HepG2 (cell line): ENCODE results near the gene ZNF629. TPM values are rescaled to one million over a fixed set of nuclear protein-coding genes. Genes with fewer than 3 reads are reported as not detected.

Source experiments
- ATAC-seq: fragments of 200-7000 bp; cut with Tn5 transposase; 3 replicates; pipeline ENCODE4 v1.9.1; 2020; ENCODE audit warnings: mild to moderate bottlenecking, moderate library complexity
- BruUV-seq: library from RNA; stranded (reverse); fragments of 400-500 nt; replicated peaks from 2 replicates; lab custom pipeline; 2021; lab: Mats Ljungman, UMichigan
- CTCF ChIA-PET: fragments of 300-600 bp; formaldehyde crosslinking; extraction: SDS; loops from one replicate; lab custom pipeline; 2021; ENCODE audit warnings: low total read pairs, inconsistent platforms, low intra/inter-chr PET ratio; lab: Yijun Ruan, JAX
- POLR2A ChIA-PET: fragments of 350-600 bp; sonication (Branson Sonifier 250); formaldehyde crosslinking; loops from one replicate; lab custom pipeline; 2020; ENCODE audit warnings: antibody characterized with exemption, inconsistent platforms; lab: Yijun Ruan, JAX
- DNase-seq: peaks from one replicate; pipeline ENCODE4 v3.0.0-alpha.2; 2015; ENCODE audit warnings: low spot score
- FAIRE-seq: peaks from 3 replicates; lab custom pipeline; 2011; peaks lifted over from hg19 to GRCh38; lab: Jason Lieb, UNC
- H2AFZ ChIP-seq: one replicate; pipeline ENCODE4 v1.6.1; 2011; ENCODE audit warnings: low read length, inconsistent platforms
- H3K27ac ChIP-seq: fragments of 300-600 bp; 3 replicates; pipeline ENCODE4 v1.8.0; 2011; ENCODE audit warnings: mixed run types, mild to moderate bottlenecking, mixed read lengths, low read length, inconsistent platforms; ENCODE audit not compliant: insufficient read depth; ENCODE audit errors: extremely low read length
- H3K27me3 ChIP-seq, 2 experiments: fragments of 200-600 bp in 1 of 2; 2 replicates in 1 of 2; 3 replicates in 1 of 2; pipeline versions ENCODE4 v1.6.0 to v1.8.0; 2011; ENCODE audit warnings: low read length in 2 of 2, mild to moderate bottlenecking in 2 of 2, moderate library complexity in 2 of 2, inconsistent platforms in 1 of 2; ENCODE audit not compliant: insufficient read depth in 2 of 2, control insufficient read depth in 1 of 2
- H3K36me3 ChIP-seq, 2 experiments: fragments of 200-600 bp in 1 of 2; replicated peaks in 1 of 2; 2 replicates in 1 of 2; 3 replicates in 1 of 2; pipeline versions ENCODE4 v1.5.1 to v1.8.0; 2011; ENCODE audit warnings: low read length in 2 of 2, inconsistent platforms in 1 of 2; ENCODE audit not compliant: insufficient read depth in 2 of 2, control insufficient read depth in 1 of 2
- H3K4me1 ChIP-seq: 2 replicates; pipeline ENCODE4 v1.5.1; 2012; ENCODE audit warnings: low read length, inconsistent platforms; ENCODE audit not compliant: insufficient read depth
- H3K4me2 ChIP-seq: 2 replicates; pipeline ENCODE4 v1.6.0; 2011; ENCODE audit warnings: low read depth, low read length, inconsistent platforms
- H3K4me3 ChIP-seq, 3 experiments: fragments of 200-600 bp in 1 of 3; sonication (generic), shearing (Covaris generic) in 1 of 3; replicated peaks in 1 of 3; 2 replicates each; pipeline ENCODE4 v1.5.1; 2011 to 2016; ENCODE audit warnings: low read length in 3 of 3, inconsistent platforms in 2 of 3, low read depth in 2 of 3, mild to moderate bottlenecking in 2 of 3, control low read depth in 1 of 3, mixed read lengths in 1 of 3; ENCODE audit not compliant: insufficient read depth in 1 of 3
- H3K79me2 ChIP-seq: one replicate; pipeline ENCODE4 v1.6.1; 2011; ENCODE audit warnings: low read length, inconsistent platforms; ENCODE audit not compliant: insufficient read depth
- H3K9ac ChIP-seq: 2 replicates; pipeline ENCODE4 v1.6.0; 2011; ENCODE audit warnings: mild to moderate bottlenecking, low read depth, low read length, inconsistent platforms; ENCODE audit not compliant: insufficient read depth
- H3K9me3 ChIP-seq: 2 replicates; pipeline ENCODE4 v1.5.1; 2012; ENCODE audit warnings: mild to moderate bottlenecking, low read length
- H4K20me1 ChIP-seq: 2 replicates; pipeline ENCODE4 v1.6.0; 2011; ENCODE audit warnings: inconsistent platforms, mild to moderate bottlenecking, low read length, moderate library complexity; ENCODE audit not compliant: insufficient read depth
- KMT2B ChIP-seq: IDR thresholded peaks from 2 replicates; pipeline ENCODE4 v1.6.1; 2016; ENCODE audit warnings: missing genetic modification reagents, missing compliant biosample characterization
- MAFK ChIP-seq, 2 experiments: IDR thresholded peaks in 1 of 2; conservative IDR thresholded peaks in 1 of 2; 2 replicates each; pipeline ENCODE4 v1.6.1; 2011; ENCODE audit warnings: improper control_type of control experiment in 2 of 2, low read length in 2 of 2
- PCBP1 ChIP-seq: fragments of 200-400 bp; formaldehyde crosslinking; IDR thresholded peaks from 2 replicates; pipeline ENCODE4 v1.6.1; 2017; ENCODE audit warnings: mild to moderate bottlenecking, low read depth, low read length, borderline replicate concordance
- POLR2G ChIP-seq: fragments of 200-400 bp; formaldehyde crosslinking; IDR thresholded peaks from 2 replicates; pipeline ENCODE4 v1.6.1; 2018; ENCODE audit warnings: mild to moderate bottlenecking, low read depth, low read length, moderate library complexity
- SCMH1 ChIP-seq: sonication (generic); formaldehyde crosslinking; IDR thresholded peaks from 2 replicates; pipeline ENCODE4 v1.9.0; 2021; ENCODE audit warnings: missing genetic modification reagents, mild to moderate bottlenecking, borderline replicate concordance
- TFAP4 ChIP-seq: sonication (generic); IDR thresholded peaks from 2 replicates; pipeline ENCODE4 v1.6.1; 2016; ENCODE audit warnings: low read depth, borderline replicate concordance
- WGBS: methylation state at CpG from one replicate; pipeline ENCODE4 v1.1.6; 2017; ENCODE audit warnings: low lambda C conversion rate; 5-methylcytosine and 5-hydroxymethylcytosine counted together
- in situ Hi-C: cut with HindIII; loops from 2 replicates; pipeline ENCODE4 v1.10.0; 2017; ENCODE audit warnings: low pct_unique_long_range_greater_than_20kb; ENCODE audit not compliant: extremely low pct_ligation_motif_present
- intact Hi-C: fragments of 100-400 bp; cut with micrococcal nuclease; formaldehyde crosslinking; loops from one replicate; pipeline ENCODE4 v1.10.0; 2022; ENCODE audit not compliant: unreplicated experiment
- polyA plus RNA-seq, 8 experiments: library from polyadenylated mRNA; depleted of rRNA in 3 of 8; stranded (reverse) in 7 of 8; unstranded in 1 of 8; fragments of >200 nt; fragmentation: Illumina TruSeq in 4 of 8; extraction: Trizol in 4 of 8; gene quantifications; 2 replicates each; pipeline versions ENCODE4 v1.2.1 to v1.2.3, GENCODE V29; 2011 to 2016; ENCODE audit warnings: low read depth in 4 of 8, missing spikeins in 1 of 8, mixed read lengths in 1 of 8; ENCODE audit not compliant: insufficient read depth in 1 of 8
- total RNA-seq, 5 experiments: library from RNA; depleted of rRNA; stranded (reverse); fragments of >200 nt; fragmentation: Illumina TruSeq; extraction: Trizol; gene quantifications; 2 replicates each; pipeline ENCODE4 v1.2.3, GENCODE V29; 2016; ENCODE audit warnings: low read depth in 1 of 5
- TF ChIP-seq, protein P1 (sequence below), 2 experiments: fragments of 450-650 bp in 1 of 2; sonication (generic) in 1 of 2; formaldehyde crosslinking in 1 of 2; IDR thresholded peaks; 2 replicates each; pipeline versions ENCODE4 v1.6.1 to v1.8.0; 2016 to 2022; ENCODE audit warnings: antibody characterized with exemption in 1 of 2, mild to moderate bottlenecking in 1 of 2, missing genetic modification reagents in 1 of 2
- TF ChIP-seq, protein P2 (sequence below), 2 experiments: IDR thresholded peaks; 2 replicates each; pipeline ENCODE4 v1.6.1; 2011 to 2012; ENCODE audit warnings: low read length in 2 of 2, borderline replicate concordance in 1 of 2, low read depth in 1 of 2, mild to moderate bottlenecking in 1 of 2, moderate library complexity in 1 of 2

Gene ZNF629
- total and polyA plus RNA-seq, 2 of the 13 experiments (the other 11 are each of a cell fraction or from before 2014, with no cell fraction given): 6.1 to 16.5 TPM

GRCh38 chr16:30802936-30803335, 15.9 kb upstream of the ZNF629 start:
- BruUV-seq: no TSS peak
- POLR2A ChIA-PET: interaction anchor here (0.7 to 6.0 kb wide), 5 partner anchors 10 to 73 kb away, joined by 3 to 257 read pairs (median 4); partner anchors contain the start of gene ZNF629
- CTCF ChIA-PET: no interaction called here
- Histone ChIP-seq H3K36me3 (no peaks in the 10 kb centered on the region), H3K4me2 (peak overlapping the region; percentile 37), H3K79me2 (peaks cover 3% of the 10 kb centered on the region), H3K27ac (no peak overlapping the region), H3K4me3 (peak overlapping the region in 1 of 3 experiments; percentile 13; a peak in 1 of 6 replicates), H3K4me1 (peaks cover 39% of the 10 kb centered on the region), H2AFZ (peak overlapping the region; percentile 45), H3K9ac (peak overlapping the region; percentile 10; the same call in 1 of the 2 replicates), H4K20me1 (no peaks in the 10 kb centered on the region), H3K9me3 (no peaks in the 10 kb centered on the region), H3K27me3 (no peaks in the 10 kb centered on the region; a peak in 1 of 5 replicates)
- DNase-seq: no peak
- no peak for ATAC-seq
- intact Hi-C loops (no loop called here), in situ Hi-C loops (no loop called here)
- 11% methylated on average over 3 of the region's 3 CpGs for WGBS
- no peak for FAIRE-seq
- TF ChIP-seq, protein P1, sequence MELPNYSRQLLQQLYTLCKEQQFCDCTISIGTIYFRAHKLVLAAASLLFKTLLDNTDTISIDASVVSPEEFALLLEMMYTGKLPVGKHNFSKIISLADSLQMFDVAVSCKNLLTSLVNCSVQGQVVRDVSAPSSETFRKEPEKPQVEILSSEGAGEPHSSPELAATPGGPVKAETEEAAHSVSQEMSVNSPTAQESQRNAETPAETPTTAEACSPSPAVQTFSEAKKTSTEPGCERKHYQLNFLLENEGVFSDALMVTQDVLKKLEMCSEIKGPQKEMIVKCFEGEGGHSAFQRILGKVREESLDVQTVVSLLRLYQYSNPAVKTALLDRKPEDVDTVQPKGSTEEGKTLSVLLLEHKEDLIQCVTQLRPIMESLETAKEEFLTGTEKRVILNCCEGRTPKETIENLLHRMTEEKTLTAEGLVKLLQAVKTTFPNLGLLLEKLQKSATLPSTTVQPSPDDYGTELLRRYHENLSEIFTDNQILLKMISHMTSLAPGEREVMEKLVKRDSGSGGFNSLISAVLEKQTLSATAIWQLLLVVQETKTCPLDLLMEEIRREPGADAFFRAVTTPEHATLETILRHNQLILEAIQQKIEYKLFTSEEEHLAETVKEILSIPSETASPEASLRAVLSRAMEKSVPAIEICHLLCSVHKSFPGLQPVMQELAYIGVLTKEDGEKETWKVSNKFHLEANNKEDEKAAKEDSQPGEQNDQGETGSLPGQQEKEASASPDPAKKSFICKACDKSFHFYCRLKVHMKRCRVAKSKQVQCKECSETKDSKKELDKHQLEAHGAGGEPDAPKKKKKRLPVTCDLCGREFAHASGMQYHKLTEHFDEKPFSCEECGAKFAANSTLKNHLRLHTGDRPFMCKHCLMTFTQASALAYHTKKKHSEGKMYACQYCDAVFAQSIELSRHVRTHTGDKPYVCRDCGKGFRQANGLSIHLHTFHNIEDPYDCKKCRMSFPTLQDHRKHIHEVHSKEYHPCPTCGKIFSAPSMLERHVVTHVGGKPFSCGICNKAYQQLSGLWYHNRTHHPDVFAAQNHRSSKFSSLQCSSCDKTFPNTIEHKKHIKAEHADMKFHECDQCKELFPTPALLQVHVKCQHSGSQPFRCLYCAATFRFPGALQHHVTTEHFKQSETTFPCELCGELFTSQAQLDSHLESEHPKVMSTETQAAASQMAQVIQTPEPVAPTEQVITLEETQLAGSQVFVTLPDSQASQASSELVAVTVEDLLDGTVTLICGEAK (IDR thresholded peaks at IDR 0.05): no peak
- TF ChIP-seq, protein P1 (CRISPR knock-in tag; IDR thresholded peaks at IDR 0.05): no peak
- no peak for TF ChIP-seq MAFK (conservative IDR thresholded peaks at IDR 0.05 in 1 of 2, IDR thresholded peaks at IDR 0.05 in 1 of 2; ENCODE audit: low read length in 2 of 2)
- no peak for TF ChIP-seq TFAP4
- no peak for TF ChIP-seq PCBP1
- TF ChIP-seq, protein P2, sequence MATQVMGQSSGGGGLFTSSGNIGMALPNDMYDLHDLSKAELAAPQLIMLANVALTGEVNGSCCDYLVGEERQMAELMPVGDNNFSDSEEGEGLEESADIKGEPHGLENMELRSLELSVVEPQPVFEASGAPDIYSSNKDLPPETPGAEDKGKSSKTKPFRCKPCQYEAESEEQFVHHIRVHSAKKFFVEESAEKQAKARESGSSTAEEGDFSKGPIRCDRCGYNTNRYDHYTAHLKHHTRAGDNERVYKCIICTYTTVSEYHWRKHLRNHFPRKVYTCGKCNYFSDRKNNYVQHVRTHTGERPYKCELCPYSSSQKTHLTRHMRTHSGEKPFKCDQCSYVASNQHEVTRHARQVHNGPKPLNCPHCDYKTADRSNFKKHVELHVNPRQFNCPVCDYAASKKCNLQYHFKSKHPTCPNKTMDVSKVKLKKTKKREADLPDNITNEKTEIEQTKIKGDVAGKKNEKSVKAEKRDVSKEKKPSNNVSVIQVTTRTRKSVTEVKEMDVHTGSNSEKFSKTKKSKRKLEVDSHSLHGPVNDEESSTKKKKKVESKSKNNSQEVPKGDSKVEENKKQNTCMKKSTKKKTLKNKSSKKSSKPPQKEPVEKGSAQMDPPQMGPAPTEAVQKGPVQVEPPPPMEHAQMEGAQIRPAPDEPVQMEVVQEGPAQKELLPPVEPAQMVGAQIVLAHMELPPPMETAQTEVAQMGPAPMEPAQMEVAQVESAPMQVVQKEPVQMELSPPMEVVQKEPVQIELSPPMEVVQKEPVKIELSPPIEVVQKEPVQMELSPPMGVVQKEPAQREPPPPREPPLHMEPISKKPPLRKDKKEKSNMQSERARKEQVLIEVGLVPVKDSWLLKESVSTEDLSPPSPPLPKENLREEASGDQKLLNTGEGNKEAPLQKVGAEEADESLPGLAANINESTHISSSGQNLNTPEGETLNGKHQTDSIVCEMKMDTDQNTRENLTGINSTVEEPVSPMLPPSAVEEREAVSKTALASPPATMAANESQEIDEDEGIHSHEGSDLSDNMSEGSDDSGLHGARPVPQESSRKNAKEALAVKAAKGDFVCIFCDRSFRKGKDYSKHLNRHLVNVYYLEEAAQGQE (IDR thresholded peaks at IDR 0.05; ENCODE audit: borderline replicate concordance in 1 of 2, low read depth in 1 of 2, low read length in 2 of 2): no peak
- no peak for TF ChIP-seq POLR2G
- no peak for TF ChIP-seq SCMH1 (CRISPR knock-in tag)
- TF ChIP-seq KMT2B (CRISPR knock-in tag): no peak
